ENCODE data around the gene RMND5B. TPM values are rescaled to one million over a fixed set of nuclear protein-coding genes. Genes with fewer than 3 reads are reported as not detected.

RMND5B gene
- total and polyA plus RNA-seq, 8 donors = 12.1 to 29.8 (median 18.1) TPM

GRCh38 chr5:178162481-178162880 lies 31.7 kb downstream of the RMND5B start:
- Histone ChIP-seq H3K4me1 (peaks cover 0 to 3% (median 0%) of the 10 kb centered on the region in 3 donors), H3K36me3 (no peaks in the 10 kb centered on the region), H3K9me3 (no peaks in the 10 kb centered on the region), H3K27ac (no peak overlapping the region), H3K27me3 (no peaks in the 10 kb centered on the region), H3K4me3 (no peak overlapping the region)
- TF ChIP-seq CTCF (IDR thresholded peaks at IDR 0.05) = no peak
- FAIRE-seq (no peak), DNase-seq (no peak), ATAC-seq (no peak)
- 61 to 75% methylated on average over 9 of the region's 9 CpGs for WGBS, 2 donors
- intact Hi-C loops (cut with DNase I) = loop anchor here in 1 of 3 donors (5.0 kb wide), 1 partner anchor 85 kb away; no protein-coding TSS in a partner anchor

- ATAC-seq = peak; percentile 97 to 100 (median 100)
- Histone ChIP-seq H3K4me1 (peaks cover 0 to 3% (median 0%) of the 10 kb centered on the region in 3 donors), H3K27ac (no peak overlapping the region), H3K27me3 (no peaks in the 10 kb centered on the region), H3K9me3 (no peaks in the 10 kb centered on the region), H3K36me3 (no peaks in the 10 kb centered on the region), H3K4me3 (peak overlapping the region in 1 of 4 donors; percentile 17)
- WGBS, 2 donors = 8 to 9% methylated on average over 29 to 33 of the region's 33 CpGs
- no peak for FAIRE-seq
- TF ChIP-seq CTCF (IDR thresholded peaks at IDR 0.05) = peak; percentile 99 to 100 (median 99)
- DNase-seq = peak; percentile 75 to 99 (median 92)
- intact Hi-C loops (cut with DNase I) = loop anchor here in 1 of 3 donors (5.0 kb wide), 1 partner anchor 87 kb away; no protein-coding TSS in a partner anchor
These were observed 33.2 kb downstream of the RMND5B start for GRCh38 chr5:178163772-178164735.

GRCh38 chr5:178165581-178165980 lies 34.8 kb downstream of the RMND5B start:
- H3K27ac ChIP-seq = no peak overlapping the region
- H3K36me3 ChIP-seq = no peaks in the 10 kb centered on the region
- H3K4me3 ChIP-seq = peak overlapping the region in 1 of 4 donors; percentile 11
- no peak for TF ChIP-seq CTCF (IDR thresholded peaks at IDR 0.05)
- FAIRE-seq (no peak), DNase-seq (no peak), ATAC-seq (no peak)
- WGBS, 2 donors = 25 to 26% methylated on average over 38 of the region's 38 CpGs
- H3K4me1 ChIP-seq = peaks cover 0 to 3% (median 0%) of the 10 kb centered on the region in 3 donors
- intact Hi-C loops (cut with DNase I) = no loop called here
- no peaks in the 10 kb centered on the region for H3K27me3 ChIP-seq
- no peaks in the 10 kb centered on the region for H3K9me3 ChIP-seq

- WGBS, 2 donors = 77 to 82% methylated on average over 2 of the region's 2 CpGs
- Histone ChIP-seq H3K4me1 (no peaks in the 10 kb centered on the region), H3K27ac (no peak overlapping the region), H3K4me3 (no peak overlapping the region), H3K9me3 (no peaks in the 10 kb centered on the region), H3K36me3 (no peaks in the 10 kb centered on the region), H3K27me3 (no peaks in the 10 kb centered on the region)
- TF ChIP-seq CTCF (IDR thresholded peaks at IDR 0.05) = no peak
- no peak for FAIRE-seq
- no peak for ATAC-seq
- no peak for DNase-seq
- intact Hi-C loops (cut with DNase I) = no loop called here
These were observed 39.6 kb downstream of the RMND5B start for GRCh38 chr5:178170455-178170854.

GRCh38 chr5:178174456-178174855 lies 43.6 kb downstream of the RMND5B start:
- intact Hi-C loops (cut with DNase I) = no loop called here
- DNase-seq (no peak), ATAC-seq (no peak), FAIRE-seq (no peak)
- 87 to 92% methylated on average over 3 of the region's 3 CpGs for WGBS, 2 donors
- Histone ChIP-seq H3K27ac (no peak overlapping the region), H3K36me3 (no peaks in the 10 kb centered on the region), H3K27me3 (no peaks in the 10 kb centered on the region), H3K4me3 (no peak overlapping the region), H3K4me1 (no peaks in the 10 kb centered on the region), H3K9me3 (no peaks in the 10 kb centered on the region)
- no peak for TF ChIP-seq CTCF (IDR thresholded peaks at IDR 0.05)

All from pancreas (tissue), 10 donors.